H1 (cell line): ENCODE measurements around the gene SEMA7A. TPM values are rescaled to one million over a fixed set of nuclear protein-coding genes. Genes with fewer than 3 reads are reported as not detected.

ENCODE experiments used
- CTCF ChIA-PET: fragments of 300-600 bp; sonication (Branson Sonifier 250); formaldehyde crosslinking; loops from one replicate; lab custom pipeline; 2021; ENCODE audit not compliant: partially characterized antibody; lab: Charles Lee
- POLR2A ChIA-PET: fragments of 300-600 bp; sonication (Branson Sonifier 250); formaldehyde crosslinking; loops from one replicate; lab custom pipeline; 2021; ENCODE audit warnings: inconsistent platforms; ENCODE audit not compliant: partially characterized antibody; lab: Charles Lee
- DNase-seq, 2 experiments: peaks; one replicate each; pipeline versions ENCODE4 v3.0.0 to v3.0.0-alpha.2; 2010 to 2022; ENCODE audit warnings: low spot score in 2 of 2, low read depth in 1 of 2, mixed read lengths in 1 of 2
- FAIRE-seq: peaks from 2 replicates; lab custom pipeline; 2011; peaks lifted over from hg19 to GRCh38; lab: Jason Lieb, UNC
- H2AFZ ChIP-seq: 2 replicates; pipeline ENCODE4 v1.8.1; 2012; ENCODE audit warnings: low read length, inconsistent platforms
- H2AK5ac ChIP-seq: 2 replicates; pipeline ENCODE4 v1.6.1; 2013; ENCODE audit warnings: low read depth, low read length
- H2BK120ac ChIP-seq: replicated peaks from 2 replicates; pipeline ENCODE3; 2013; ENCODE audit warnings: low read depth, low read length, inconsistent platforms
- H2BK12ac ChIP-seq: 2 replicates; pipeline ENCODE4 v1.6.1; 2013; ENCODE audit warnings: low read depth, low read length
- H2BK15ac ChIP-seq: 2 replicates; pipeline ENCODE4 v1.6.1; 2013; ENCODE audit warnings: low read length
- H2BK20ac ChIP-seq: 2 replicates; pipeline ENCODE4 v1.6.1; 2013; ENCODE audit warnings: low read length
- H2BK5ac ChIP-seq: 2 replicates; pipeline ENCODE4 v1.6.1; 2013; ENCODE audit warnings: low read depth, low read length
- H3K14ac ChIP-seq: 2 replicates; pipeline ENCODE4 v1.6.1; 2013; ENCODE audit warnings: inconsistent platforms; ENCODE audit not compliant: insufficient read length
- H3K18ac ChIP-seq: 2 replicates; pipeline ENCODE4 v1.6.1; 2013; ENCODE audit warnings: low read length; ENCODE audit errors: extremely low read depth
- H3K23ac ChIP-seq: 2 replicates; pipeline ENCODE4 v1.6.1; 2013; ENCODE audit warnings: inconsistent platforms; ENCODE audit not compliant: insufficient read length
- H3K23me2 ChIP-seq: 2 replicates; pipeline ENCODE4 v1.6.1; 2013; ENCODE audit warnings: low read depth, low read length
- H3K27ac ChIP-seq: 2 replicates; pipeline ENCODE4 v1.6.1; 2011; ENCODE audit warnings: low read depth, low read length, inconsistent platforms
- H3K27me3 ChIP-seq, 4 experiments: replicated peaks in 1 of 4; 1 replicate in 1 of 4; 2 replicates in 3 of 4; pipeline versions ENCODE4 v1.6.1 to v1.8.1; 2011 to 2013; ENCODE audit warnings: low read length in 3 of 4, mild to moderate bottlenecking in 3 of 4, inconsistent platforms in 2 of 4, mixed read lengths in 2 of 4, moderate library complexity in 1 of 4; ENCODE audit not compliant: control insufficient read depth in 3 of 4, insufficient read depth in 3 of 4; ENCODE audit errors: extremely low read depth in 1 of 4
- H3K36me3 ChIP-seq, 4 experiments: 2 replicates each; pipeline versions ENCODE4 v1.6.1 to v1.8.1; 2011 to 2013; ENCODE audit warnings: mild to moderate bottlenecking in 4 of 4, low read length in 3 of 4, moderate library complexity in 2 of 4, control low read depth in 1 of 4, inconsistent platforms in 1 of 4; ENCODE audit not compliant: insufficient read depth in 4 of 4, control insufficient read depth in 2 of 4
- H3K4ac ChIP-seq: replicated peaks from 2 replicates; pipeline ENCODE3; 2013; ENCODE audit warnings: low read length, low read depth, mixed read lengths, inconsistent platforms; ENCODE audit not compliant: insufficient read length
- H3K4me1 ChIP-seq, 4 experiments: replicated peaks in 1 of 4; 1 replicate in 1 of 4; 2 replicates in 3 of 4; pipeline versions ENCODE4 v1.6.1 to v1.8.1; 2011 to 2013; ENCODE audit warnings: low read length in 3 of 4, inconsistent platforms in 2 of 4, mixed read lengths in 1 of 4; ENCODE audit not compliant: insufficient read depth in 4 of 4, control insufficient read depth in 3 of 4
- H3K4me2 ChIP-seq, 2 experiments: 2 replicates each; pipeline versions ENCODE4 v1.6.1 to v1.8.1; 2011 to 2013; ENCODE audit warnings: low read depth in 2 of 2, low read length in 2 of 2, control low read depth in 1 of 2, inconsistent platforms in 1 of 2, mild to moderate bottlenecking in 1 of 2; ENCODE audit not compliant: insufficient read depth in 1 of 2
- H3K4me3 ChIP-seq, 4 experiments: fragments of 200-600, 300-600 bp in 1 of 4; sonication (generic), shearing (Covaris generic), sonication (Bioruptor Twin) in 1 of 4; 2 replicates each; pipeline versions ENCODE4 v1.5.1 to v1.8.1; 2011 to 2016; ENCODE audit warnings: low read length in 4 of 4, low read depth in 3 of 4, control low read depth in 2 of 4, inconsistent platforms in 2 of 4, mild to moderate bottlenecking in 2 of 4, mixed read lengths in 1 of 4, moderate library complexity in 1 of 4; ENCODE audit not compliant: insufficient read depth in 2 of 4; ENCODE audit errors: extremely low read depth in 1 of 4
- H3K56ac ChIP-seq: replicated peaks from 2 replicates; pipeline ENCODE3; 2013; ENCODE audit warnings: low read depth, mild to moderate bottlenecking, mixed read lengths, low read length, inconsistent platforms; ENCODE audit not compliant: insufficient read length
- H3K79me1 ChIP-seq: 2 replicates; pipeline ENCODE4 v1.6.1; 2013; ENCODE audit warnings: low read depth, low read length, control low read depth
- H3K79me2 ChIP-seq, 2 experiments: 2 replicates each; pipeline versions ENCODE4 v1.6.1 to v1.8.1; 2012 to 2013; ENCODE audit warnings: low read length in 2 of 2, mild to moderate bottlenecking in 2 of 2, inconsistent platforms in 1 of 2; ENCODE audit not compliant: insufficient read depth in 2 of 2, control insufficient read depth in 1 of 2
- H3K9ac ChIP-seq, 4 experiments: replicated peaks in 1 of 4; 1 replicate in 1 of 4; 2 replicates in 3 of 4; pipeline versions ENCODE4 v1.6.1 to v1.8.1; 2011 to 2013; ENCODE audit warnings: low read depth in 3 of 4, low read length in 3 of 4, control low read depth in 2 of 4, mild to moderate bottlenecking in 2 of 4, moderate library complexity in 2 of 4, inconsistent platforms in 1 of 4; ENCODE audit errors: extremely low read depth in 1 of 4
- H3K9me3 ChIP-seq, 2 experiments: 2 replicates each; pipeline versions ENCODE4 v1.6.1 to v1.8.1; 2012 to 2013; ENCODE audit warnings: mild to moderate bottlenecking in 2 of 2, moderate library complexity in 2 of 2, control low read depth in 1 of 2, inconsistent platforms in 1 of 2, low read depth in 1 of 2, low read length in 1 of 2, mixed read lengths in 1 of 2; ENCODE audit not compliant: insufficient read depth in 2 of 2
- H4K20me1 ChIP-seq, 2 experiments: replicated peaks in 1 of 2; 2 replicates each; pipeline versions ENCODE3 to v1.8.1; 2011 to 2013; ENCODE audit warnings: inconsistent platforms in 2 of 2, low read length in 2 of 2, mild to moderate bottlenecking in 1 of 2; ENCODE audit not compliant: insufficient read depth in 2 of 2, control insufficient read depth in 1 of 2
- H4K5ac ChIP-seq: 2 replicates; pipeline ENCODE4 v1.6.1; 2013; ENCODE audit warnings: low read length, low read depth, mixed read lengths, inconsistent platforms; ENCODE audit not compliant: insufficient read length
- H4K8ac ChIP-seq: 2 replicates; pipeline ENCODE4 v1.8.0; 2013; ENCODE audit warnings: mild to moderate bottlenecking, moderate library complexity, low read length, inconsistent platforms; ENCODE audit not compliant: insufficient read depth; ENCODE audit errors: extremely low read depth
- H4K91ac ChIP-seq: replicated peaks from 2 replicates; pipeline ENCODE3; 2013; ENCODE audit warnings: low read length, mixed read lengths, inconsistent platforms; ENCODE audit not compliant: insufficient read length
- CHD1 ChIP-seq: IDR thresholded peaks from 2 replicates; pipeline ENCODE4 v1.6.1; 2012; ENCODE audit warnings: low read depth, low read length, improper control_type of control experiment
- EZH2 ChIP-seq: fragments of 200-600 bp; sonication (generic); IDR thresholded peaks from 2 replicates; pipeline ENCODE4 v1.7.1; 2012; ENCODE audit warnings: low read depth, mild to moderate bottlenecking, moderate library complexity, low read length, inconsistent platforms; ENCODE audit not compliant: severe bottlenecking
- FOSL1 ChIP-seq: IDR thresholded peaks from 2 replicates; pipeline ENCODE4 v1.6.1; 2011; ENCODE audit warnings: mild to moderate bottlenecking, low read depth, low read length, moderate library complexity; ENCODE audit not compliant: insufficient read depth
- GTF2F1 ChIP-seq: IDR thresholded peaks from 2 replicates; pipeline ENCODE4 v1.6.1; 2012; ENCODE audit warnings: low read depth, low read length, improper control_type of control experiment, borderline replicate concordance
- HDAC6 ChIP-seq: IDR thresholded peaks from one replicate; pipeline ENCODE4 v1.7.1; 2012; ENCODE audit warnings: low read depth, mild to moderate bottlenecking, inconsistent platforms, low read length, moderate library complexity
- JUN ChIP-seq: IDR thresholded peaks from 2 replicates; pipeline ENCODE4 v1.6.1; 2011; ENCODE audit warnings: low read depth, mild to moderate bottlenecking, improper control_type of control experiment, low read length
- NRF1 ChIP-seq: IDR thresholded peaks from 2 replicates; pipeline ENCODE4 v1.6.1; 2011; ENCODE audit warnings: mild to moderate bottlenecking, low read depth, low read length, improper control_type of control experiment
- POLR2AphosphoS5 ChIP-seq: IDR thresholded peaks from 2 replicates; pipeline ENCODE4 v1.6.1; 2011; ENCODE audit warnings: low read depth, low read length
- POU5F1 ChIP-seq: IDR thresholded peaks from 2 replicates; pipeline ENCODE4 v1.6.1; 2011; ENCODE audit warnings: low read depth, mild to moderate bottlenecking, low read length, moderate library complexity
- RBBP5 ChIP-seq: IDR thresholded peaks from 2 replicates; pipeline ENCODE4 v1.7.1; 2012; ENCODE audit warnings: low read depth, mild to moderate bottlenecking, inconsistent platforms, low read length, moderate library complexity, borderline replicate concordance
- RXRA ChIP-seq: IDR thresholded peaks from 2 replicates; pipeline ENCODE4 v1.6.1; 2011; ENCODE audit warnings: low read depth, mild to moderate bottlenecking, low read length, moderate library complexity; ENCODE audit not compliant: insufficient read depth
- SP1 ChIP-seq: IDR thresholded peaks from 2 replicates; pipeline ENCODE4 v1.6.1; 2011; ENCODE audit warnings: low read depth, low read length
- SP2 ChIP-seq: IDR thresholded peaks from 2 replicates; pipeline ENCODE4 v1.6.1; 2012; ENCODE audit warnings: mild to moderate bottlenecking, low read length, inconsistent platforms
- ZNF274 ChIP-seq: IDR thresholded peaks from 2 replicates; pipeline ENCODE4 v1.7.0; 2012; ENCODE audit warnings: low read length, borderline replicate concordance; ENCODE audit errors: extremely low read depth
- WGBS, 2 experiments: shearing (Covaris generic) in 1 of 2; methylation state at CpG; one replicate each; pipeline versions ENCODE4 v1.1.6 to v1.1.7; 2013 to 2015; ENCODE audit warnings: low lambda C conversion rate in 2 of 2, mixed read lengths in 2 of 2, inconsistent platforms in 1 of 2, low coverage in 1 of 2, missing lambda C conversion rate in 1 of 2; ENCODE audit not compliant: insufficient replicate concordance in 2 of 2, insufficient coverage in 1 of 2, insufficient read length in 1 of 2; ENCODE audit errors: extremely low coverage in 1 of 2, missing lambda C conversion rate in 1 of 2; 5-methylcytosine and 5-hydroxymethylcytosine counted together
- polyA plus RNA-seq, 7 experiments: library from polyadenylated mRNA; depleted of rRNA in 3 of 7; stranded (reverse) in 5 of 7; unstranded in 2 of 7; fragments of >200 nt in 5 of 7; fragments of 200-250 nt in 2 of 7; gene quantifications; 1 replicate in 5 of 7; 2 replicates in 1 of 7; 4 replicates in 1 of 7; pipeline versions ENCODE4 v1.2.1 to v1.2.3, GENCODE V29; 2011 to 2013; ENCODE audit warnings: missing spikeins in 2 of 7, mixed read lengths in 2 of 7
- total RNA-seq: library from RNA; stranded (reverse); fragmentation: NEBNext Ultra II Directional; extraction: Animal tissue kit (Norgen Biotek cat#: 25700); gene quantifications from 2 replicates; pipeline ENCODE4 v1.2.1, GENCODE V29; 2021

Gene SEMA7A
- total and polyA plus RNA-seq, 2 of the 8 experiments (the other 6 are each of a cell fraction or from before 2014, with no cell fraction given), result 10.7 to 15.0 TPM

GRCh38 chr15:74369084-74369745 is 64.5 kb downstream of the SEMA7A start:
- DNase-seq (no peak), FAIRE-seq (no peak)
- no peak overlapping the region for H2AK5ac ChIP-seq
- no peak overlapping the region for H3K4me3 ChIP-seq
- 0 out of 2 replicates have a peak overlapping the region, but pooled peaks have one; percentile 7 for H4K8ac ChIP-seq
- H3K4ac ChIP-seq, result no peak overlapping the region
- no peaks in the 10 kb centered on the region for H3K36me3 ChIP-seq
- no peak overlapping the region for H3K4me2 ChIP-seq
- no peaks in the 10 kb centered on the region for H3K79me2 ChIP-seq
- H3K4me1 ChIP-seq, result peaks cover 8 to 13% (median 12%) of the 10 kb centered on the region in 4 experiments
- no peak overlapping the region for H3K56ac ChIP-seq
- H2BK15ac ChIP-seq, result no peak overlapping the region
- H2BK5ac ChIP-seq, result no peak overlapping the region
- WGBS, 2 experiments, result 80% methylated on average over 10 of the region's 10 CpGs; no CpG with 5 or more reads in 1 of the 2 experiments
- H2BK120ac ChIP-seq, result no peak overlapping the region
- no peak overlapping the region for H2BK20ac ChIP-seq
- no peak overlapping the region for H4K5ac ChIP-seq
- H3K27ac ChIP-seq, result no peak overlapping the region
- no peak overlapping the region for H2AFZ ChIP-seq
- H3K79me1 ChIP-seq, result no peaks in the 10 kb centered on the region
- H4K91ac ChIP-seq, result no peak overlapping the region
- H2BK12ac ChIP-seq, result no peak overlapping the region
- H3K14ac ChIP-seq, result no peak overlapping the region
- peaks cover 10% of the 10 kb centered on the region; the same call in 1 of the 2 replicates for H3K23me2 ChIP-seq
- no peaks in the 10 kb centered on the region for H3K9me3 ChIP-seq
- POLR2A ChIA-PET, result interaction anchor here (1.6 to 1.7 kb wide), 2 partner anchors 10 to 92 kb away, joined by 4 to 5 read pairs; partner anchors contain the start of gene UBL7
- H4K20me1 ChIP-seq, result no peaks in the 10 kb centered on the region
- H3K9ac ChIP-seq, result no peak overlapping the region
- CTCF ChIA-PET, result interaction anchor here (0.6 to 36.8 kb wide), 7 partner anchors 10 to 672 kb away, joined by 3 to 1311 read pairs (median 3); partner anchors contain the start of gene SEMA7A
- H3K18ac ChIP-seq, result no peak overlapping the region
- no peak overlapping the region for H3K23ac ChIP-seq
- peaks cover 0 to 16% (median 10%) of the 10 kb centered on the region in 4 experiments; a peak in 5 of 7 replicates for H3K27me3 ChIP-seq
- no peak for TF ChIP-seq HDAC6
- TF ChIP-seq RXRA, result no peak
- no peak for TF ChIP-seq NRF1
- TF ChIP-seq POU5F1, result no peak
- TF ChIP-seq CHD1, result no peak
- TF ChIP-seq POLR2AphosphoS5, result no peak
- no peak for TF ChIP-seq JUN
- TF ChIP-seq SP2, result no peak
- TF ChIP-seq ZNF274, result no peak
- TF ChIP-seq EZH2, result no peak
- no peak for TF ChIP-seq SP1
- TF ChIP-seq FOSL1, result no peak
- no peak for TF ChIP-seq GTF2F1
- no peak for TF ChIP-seq RBBP5
